NCI-H2227 treated with DMSO at 0.1 percent for 48 hours (cell line): ENCODE results near the gene GALNTL6.

ENCODE experiments used
- DNase-seq: peaks from one replicate; lab custom pipeline; 2025; lab: John Stamatoyannopoulos, UW

Gene GALNTL6

DNA sequence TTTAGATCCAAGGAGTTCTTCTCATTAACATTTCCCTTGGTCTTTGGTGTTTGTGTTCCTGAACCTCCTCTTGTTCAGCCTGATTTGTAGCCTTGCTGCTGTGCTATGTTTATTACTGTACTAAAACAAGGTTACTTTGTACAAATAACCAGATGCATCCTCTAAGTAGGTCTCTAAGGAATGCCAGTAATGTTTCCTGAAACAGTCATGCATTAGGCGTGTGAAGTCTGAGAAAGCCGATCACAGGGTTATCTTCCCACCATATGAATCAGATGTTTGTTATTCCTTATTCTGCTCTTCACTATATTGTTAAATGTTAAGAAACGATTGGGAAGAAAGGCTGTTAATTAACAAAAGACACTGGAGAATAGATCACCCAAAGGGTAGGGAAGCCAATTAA is 66.9 kb downstream of the GALNTL6 start:
- no peak for DNase-seq

DNA sequence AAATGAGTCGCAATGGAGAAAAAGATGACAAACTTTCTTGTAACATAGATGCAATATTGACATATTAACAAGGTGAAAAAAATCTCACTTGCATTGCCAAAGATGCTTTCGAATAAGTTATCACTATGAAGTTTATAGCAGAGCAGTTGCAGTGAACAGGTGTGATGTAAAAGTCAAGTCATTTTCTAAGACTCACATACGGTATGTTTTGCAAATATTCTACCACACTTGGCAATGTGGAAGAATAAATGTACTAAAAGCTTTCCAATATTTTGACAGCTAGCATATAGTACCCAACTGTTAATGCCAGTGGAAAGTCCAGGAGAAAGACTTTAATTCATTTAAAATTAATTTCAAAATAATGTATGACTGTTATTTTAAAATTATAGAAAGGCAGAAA is 76.5 kb downstream of the GALNTL6 start:
- no peak for DNase-seq

DNA sequence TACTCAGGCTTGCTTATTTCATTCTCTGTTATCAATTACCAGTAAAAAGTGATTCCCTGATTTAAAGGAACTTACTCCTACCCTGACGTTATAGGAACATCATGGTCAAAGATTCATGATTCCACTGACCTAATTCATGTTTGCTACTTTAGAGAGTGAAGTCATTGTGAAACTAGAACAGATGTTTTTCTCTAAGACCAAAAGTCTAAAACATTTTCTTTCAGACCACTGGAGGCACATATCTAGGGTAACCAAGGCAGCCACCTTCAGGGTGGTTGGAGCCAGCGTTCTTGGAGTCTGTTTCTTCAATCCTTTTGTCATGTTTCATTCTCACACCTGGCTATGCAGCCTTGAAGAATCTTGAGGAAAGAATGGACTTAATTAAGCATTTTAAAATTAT is 77.8 kb downstream of the GALNTL6 start:
- DNase-seq = no peak

DNA sequence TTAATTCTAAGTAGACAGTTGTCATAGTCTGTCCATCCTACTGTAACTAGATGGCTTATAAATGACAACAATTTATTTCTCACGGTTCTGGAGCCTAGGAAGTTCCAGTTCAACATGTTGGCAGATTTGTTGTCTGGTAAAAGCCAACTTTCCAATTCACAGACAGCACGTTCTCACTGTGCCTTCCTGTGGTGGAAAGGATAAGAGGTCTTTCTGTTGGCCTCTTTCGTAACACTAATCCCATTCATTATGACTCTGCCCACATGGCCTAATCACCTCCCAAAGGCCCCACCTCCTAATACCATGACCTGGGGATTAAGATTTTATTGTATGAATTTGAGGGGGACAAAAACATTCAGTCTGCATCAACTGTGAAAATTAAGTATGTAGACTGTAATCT is 83.2 kb downstream of the GALNTL6 start:
- DNase-seq = no peak

DNA sequence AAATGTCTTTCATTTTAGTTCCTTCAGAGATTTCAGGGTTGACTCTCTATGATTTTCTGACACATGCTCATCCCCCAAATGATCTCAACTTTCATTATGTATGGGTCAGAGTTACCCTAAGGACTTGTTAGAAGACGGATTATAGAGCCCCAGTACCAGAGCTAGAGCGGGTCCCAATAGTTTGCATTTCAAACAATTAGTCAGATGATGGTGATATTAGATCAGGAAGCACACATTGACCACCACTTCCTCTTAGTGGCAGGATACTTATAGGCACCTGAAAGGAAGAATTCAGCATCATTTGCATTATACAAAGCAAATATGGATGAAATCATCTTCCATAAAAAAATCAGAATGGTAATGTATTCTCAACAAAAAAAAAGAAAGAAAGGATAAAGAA is 106.1 kb downstream of the GALNTL6 start:
- no peak for DNase-seq

DNA sequence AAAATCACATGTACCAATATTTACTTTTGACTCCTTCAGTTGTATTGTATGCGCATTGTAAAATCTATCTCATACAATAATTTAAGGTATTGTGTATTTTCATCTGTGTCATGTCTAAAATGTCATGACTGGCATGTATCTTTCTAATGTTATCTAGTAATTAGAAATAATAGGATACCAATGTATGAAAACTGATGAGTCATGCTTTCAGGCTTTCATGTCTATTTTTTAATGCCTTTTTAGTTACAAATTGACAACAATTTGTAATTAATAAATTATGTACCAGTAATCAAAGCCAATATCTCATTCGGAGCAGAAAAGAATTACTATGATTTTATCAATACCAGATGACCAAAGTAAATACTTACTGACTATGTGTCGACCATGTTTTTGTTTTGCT is 107.7 kb downstream of the GALNTL6 start:
- no peak for DNase-seq

DNA sequence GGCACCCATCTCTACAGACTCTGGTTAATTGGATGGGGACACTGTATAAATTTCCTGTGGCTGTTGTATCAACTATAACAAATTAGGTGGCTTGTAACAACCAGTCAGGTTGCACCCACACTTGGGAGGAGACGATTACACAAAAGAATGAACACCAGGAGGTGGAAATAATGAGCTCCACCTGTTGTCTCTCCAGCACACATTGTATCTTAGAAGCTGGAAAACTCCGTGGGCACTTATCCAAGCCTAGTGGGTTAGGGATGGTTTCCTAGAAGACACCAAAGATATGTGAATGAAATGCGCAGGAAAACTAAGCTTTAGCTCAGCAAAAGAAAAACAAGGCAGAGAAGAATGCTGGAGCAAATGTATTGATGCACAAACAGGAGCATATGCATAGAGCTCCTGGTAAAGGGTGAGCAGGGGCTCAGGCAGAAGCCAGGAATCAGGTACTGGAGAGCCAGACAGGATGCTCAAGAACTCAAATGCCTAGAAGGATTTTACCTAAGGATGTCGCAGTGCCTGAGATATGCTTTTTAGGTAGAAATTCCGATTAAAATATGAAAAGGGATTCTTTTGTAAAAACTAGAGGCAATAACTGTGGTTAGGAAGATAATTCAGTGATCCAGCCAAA is 111.7 kb downstream of the GALNTL6 start:
- DNase-seq = no peak

DNA sequence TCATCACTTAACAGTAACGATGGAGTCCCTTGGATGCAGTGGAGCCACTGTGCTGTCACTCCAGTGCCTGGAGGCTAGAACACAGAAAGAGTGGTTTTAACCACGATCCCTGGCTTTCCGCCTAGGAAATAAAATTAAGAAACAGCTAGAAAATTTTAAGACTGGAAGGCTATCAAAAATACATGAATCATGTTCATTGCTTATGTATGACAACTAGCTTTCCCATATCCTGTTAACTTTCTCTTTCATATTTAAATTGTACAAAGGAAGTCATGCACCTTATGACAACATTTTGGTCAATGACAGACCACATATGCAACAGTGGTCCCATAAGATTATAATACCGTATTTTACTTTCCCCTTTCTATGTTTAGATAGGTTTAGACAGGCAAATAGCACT is 115.1 kb downstream of the GALNTL6 start:
- DNase-seq = no peak

DNA sequence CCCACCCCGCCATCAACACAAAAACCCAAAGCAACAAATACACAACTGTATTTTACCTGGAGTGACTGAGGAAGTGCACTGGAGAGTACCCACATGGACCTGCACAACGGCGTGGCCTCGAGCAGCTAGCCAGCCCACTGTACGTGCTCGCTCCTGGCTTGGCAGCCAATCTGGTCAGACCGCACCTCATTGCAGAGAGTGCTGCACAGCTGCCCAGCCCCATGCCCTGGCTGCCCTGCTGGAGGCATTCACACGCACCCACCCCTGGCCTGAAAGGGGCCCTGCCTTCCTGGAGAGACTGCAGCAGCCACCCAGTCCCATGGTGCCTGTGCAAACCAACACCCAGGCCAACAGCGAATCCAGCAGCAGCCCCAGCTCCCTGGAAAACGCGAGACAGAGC is 116.3 kb downstream of the GALNTL6 start:
- DNase-seq = no peak

DNA sequence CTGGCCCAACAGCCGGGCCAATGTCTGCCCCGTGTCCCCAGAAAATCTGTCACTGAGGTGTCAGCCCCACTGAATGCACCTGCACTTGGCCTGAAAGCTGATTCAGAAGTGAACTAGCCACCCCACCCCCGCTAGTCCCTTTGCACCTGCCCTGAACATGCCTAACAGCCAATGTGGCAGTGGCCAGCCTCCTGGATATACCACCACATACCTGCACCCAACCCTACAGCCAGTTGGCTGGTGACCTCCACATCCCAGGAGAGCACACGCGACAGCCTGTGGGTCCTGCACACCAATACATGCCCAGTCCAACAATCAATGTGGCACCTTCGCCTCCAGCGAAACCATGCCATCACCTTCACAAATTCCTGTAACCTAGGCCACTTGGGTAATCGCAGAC is 116.7 kb downstream of the GALNTL6 start:
- no peak for DNase-seq

DNA sequence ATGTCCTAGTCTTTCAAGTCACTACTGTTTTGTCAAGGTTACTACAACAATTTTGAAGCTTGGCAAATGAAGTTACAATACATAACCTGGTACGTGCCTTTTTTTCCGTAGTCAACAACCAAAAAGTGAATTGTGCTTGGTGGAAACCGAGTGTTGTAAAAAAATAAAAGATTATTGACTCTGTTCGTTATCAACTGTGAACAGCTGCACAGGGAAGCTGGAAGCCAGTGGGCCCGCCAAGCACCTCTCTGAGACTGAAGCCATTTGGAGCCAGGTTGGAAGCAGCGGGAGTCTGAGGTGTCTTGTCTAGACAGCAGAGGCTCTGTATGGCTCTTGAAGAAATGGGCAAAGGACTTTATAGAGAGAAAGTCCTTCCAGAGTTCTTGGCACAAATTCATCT is 119.0 kb downstream of the GALNTL6 start:
- DNase-seq = no peak

DNA sequence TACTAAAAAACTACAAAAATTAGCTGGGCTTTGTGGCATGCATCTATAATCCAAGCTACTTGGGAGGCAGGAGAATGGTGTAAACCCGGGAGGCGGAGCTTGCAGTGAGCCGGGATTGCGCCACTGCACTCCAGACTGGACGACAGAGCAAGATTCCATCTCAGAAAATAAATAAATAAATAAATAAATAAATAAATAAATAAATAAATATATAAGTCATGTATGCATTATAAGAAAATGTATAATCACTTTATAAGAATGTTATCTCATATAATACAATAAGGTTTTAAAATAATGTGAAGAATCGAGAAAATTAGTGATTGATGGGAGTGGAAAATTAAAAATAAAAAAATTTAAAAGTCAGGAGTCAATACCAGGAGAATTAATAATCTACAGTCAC is 127.5 kb downstream of the GALNTL6 start:
- DNase-seq = no peak

DNA sequence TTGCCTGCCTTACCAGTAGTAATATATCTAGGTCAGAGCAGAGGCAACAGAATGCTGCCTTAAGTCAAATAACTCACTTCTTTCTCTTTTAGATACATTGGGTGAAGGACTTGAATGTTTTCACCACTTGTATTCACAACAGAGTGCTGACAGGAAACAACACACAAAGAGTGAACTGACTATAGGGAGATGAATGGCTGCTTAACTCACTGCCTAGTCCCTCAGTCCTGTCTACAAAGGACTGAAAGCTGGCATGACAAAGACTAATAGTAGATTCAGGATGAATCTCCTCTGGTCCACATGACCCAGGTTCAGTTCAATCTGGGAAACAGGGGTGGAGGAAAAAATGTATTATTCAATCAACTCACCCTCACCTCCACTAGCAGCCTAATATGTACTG is 134.2 kb downstream of the GALNTL6 start:
- no peak for DNase-seq

DNA sequence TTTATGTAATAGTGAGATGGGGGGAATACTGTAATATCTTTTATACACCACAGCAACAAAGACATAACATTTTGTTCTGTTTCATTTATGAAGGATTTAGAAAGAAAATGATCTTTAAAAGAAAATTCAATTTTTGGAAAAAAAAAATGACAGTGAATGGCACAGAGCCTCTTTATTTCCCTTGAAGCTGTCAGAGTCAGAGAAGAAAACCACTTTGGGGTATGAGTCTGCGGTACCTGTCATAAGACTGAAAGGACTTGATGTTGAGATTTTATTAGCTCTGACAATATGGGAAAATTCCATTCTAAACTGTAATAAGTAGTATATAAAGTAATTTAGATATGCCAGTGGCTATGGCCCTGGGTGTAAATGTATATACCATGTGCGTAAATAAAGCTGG is 134.8 kb downstream of the GALNTL6 start:
- no peak for DNase-seq

DNA sequence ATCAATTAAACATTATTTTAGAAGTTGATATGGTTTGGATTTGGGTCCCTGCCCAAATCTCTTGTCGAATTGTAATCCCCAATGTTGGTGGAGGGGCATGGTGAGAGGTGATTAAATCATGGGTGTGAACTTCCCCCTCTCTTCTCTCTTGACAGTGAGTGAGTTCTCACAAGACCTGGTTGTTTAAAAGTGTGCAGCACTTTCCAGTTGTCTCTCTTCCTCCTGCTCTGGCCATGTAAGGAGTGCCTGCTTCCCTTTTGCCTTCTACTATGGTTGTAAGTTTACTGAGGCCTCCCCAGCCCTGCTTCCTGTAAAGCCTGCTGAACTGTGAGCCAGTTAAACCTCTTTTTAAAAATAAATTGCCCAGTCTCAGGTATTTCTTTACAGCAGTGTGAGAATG is 141.4 kb downstream of the GALNTL6 start:
- no peak for DNase-seq

DNA sequence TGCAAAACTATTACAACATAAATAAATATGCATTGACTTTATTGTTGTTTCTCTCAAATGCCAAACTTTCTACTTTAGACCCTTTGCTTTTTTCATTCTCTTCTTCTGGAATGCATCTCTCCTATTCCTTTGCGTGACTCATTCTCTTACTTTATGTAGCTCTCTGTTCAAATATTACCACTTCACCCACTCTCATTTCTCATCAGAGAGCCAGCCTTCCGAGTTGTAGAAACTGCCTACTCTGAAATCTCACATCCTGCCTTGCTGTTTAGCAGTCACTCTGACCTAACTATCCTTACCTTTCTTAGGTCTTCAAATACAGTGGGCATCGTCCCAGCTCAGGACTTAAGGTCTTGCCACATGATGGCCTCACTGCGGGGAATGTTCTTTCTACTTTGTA is 143.5 kb downstream of the GALNTL6 start:
- no peak for DNase-seq

DNA sequence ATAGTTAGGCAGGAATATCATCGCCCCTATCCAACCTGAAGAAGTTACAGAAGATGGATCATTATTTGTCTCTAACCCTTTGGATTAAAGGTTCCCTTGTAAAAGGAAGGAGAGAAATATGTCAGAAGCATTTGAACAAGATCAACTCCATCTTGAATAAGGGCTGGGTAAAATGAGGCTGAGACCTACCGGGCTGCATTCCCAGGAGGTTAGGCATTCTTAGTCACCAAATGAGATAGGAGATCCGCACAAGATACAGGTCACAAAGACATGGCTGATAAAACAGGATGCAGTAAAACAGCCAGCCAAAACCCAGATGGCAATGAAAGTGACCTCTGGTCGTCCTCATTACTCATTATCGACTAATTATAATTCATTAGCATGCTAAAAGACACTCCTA is 148.9 kb downstream of the GALNTL6 start:
- no peak for DNase-seq

DNA sequence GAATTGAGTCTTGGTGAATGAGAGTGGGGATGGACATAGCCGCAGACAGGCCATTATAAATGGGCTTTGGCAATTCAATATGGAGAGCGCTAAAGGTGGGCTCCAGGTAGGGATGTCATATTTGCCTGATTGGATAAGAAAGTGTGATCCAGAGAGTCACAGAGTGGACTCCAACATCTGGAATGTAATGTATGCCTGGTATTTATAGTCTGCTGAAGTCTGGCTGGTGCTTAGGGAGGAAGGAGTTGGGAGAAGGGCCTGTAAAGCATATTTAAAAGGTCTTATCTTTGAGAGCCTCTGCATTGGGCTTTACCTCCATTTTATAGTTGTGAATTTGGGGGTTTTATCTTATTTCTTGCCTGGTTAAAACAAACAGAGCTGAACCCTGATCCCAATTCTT is 153.2 kb downstream of the GALNTL6 start:
- DNase-seq = no peak

DNA sequence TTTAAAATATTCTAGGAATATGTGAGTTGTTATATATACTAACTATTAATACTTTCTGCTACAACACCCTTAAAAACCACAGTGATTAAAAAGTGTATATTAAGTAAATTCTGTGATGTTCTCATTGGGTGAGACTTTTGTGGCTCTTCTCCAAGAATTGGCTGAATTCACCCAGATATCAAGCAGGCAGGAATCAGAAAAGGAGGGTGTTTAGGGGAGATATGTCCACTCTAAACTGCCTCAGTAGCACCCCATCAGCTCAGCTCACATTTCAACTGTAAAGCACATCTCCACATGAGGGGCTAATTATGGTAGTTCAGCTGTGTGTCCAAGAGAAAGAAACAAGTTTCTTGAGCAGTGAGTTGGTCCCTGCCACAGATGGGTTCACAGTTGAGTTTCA is 165.0 kb downstream of the GALNTL6 start:
- DNase-seq = no peak

DNA sequence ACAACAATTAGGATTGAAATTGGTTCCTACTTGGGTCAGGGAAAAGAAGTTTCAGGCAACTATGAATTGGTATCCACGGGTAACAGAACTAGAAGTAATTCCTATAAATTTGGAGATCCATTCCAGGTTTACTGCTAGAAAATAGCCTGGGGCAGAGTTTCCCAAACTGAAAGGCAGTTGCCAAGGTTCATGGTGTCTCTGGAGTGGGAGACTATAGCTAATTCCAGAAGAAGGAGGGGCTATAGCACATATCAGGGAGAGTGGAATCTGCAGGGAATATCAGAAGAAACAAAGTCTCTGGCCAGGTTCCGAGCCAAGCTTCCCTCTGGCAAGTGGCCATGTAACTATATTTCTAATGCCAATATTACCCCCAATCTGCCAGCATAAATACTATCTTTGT is 166.3 kb downstream of the GALNTL6 start:
- DNase-seq = no peak

DNA sequence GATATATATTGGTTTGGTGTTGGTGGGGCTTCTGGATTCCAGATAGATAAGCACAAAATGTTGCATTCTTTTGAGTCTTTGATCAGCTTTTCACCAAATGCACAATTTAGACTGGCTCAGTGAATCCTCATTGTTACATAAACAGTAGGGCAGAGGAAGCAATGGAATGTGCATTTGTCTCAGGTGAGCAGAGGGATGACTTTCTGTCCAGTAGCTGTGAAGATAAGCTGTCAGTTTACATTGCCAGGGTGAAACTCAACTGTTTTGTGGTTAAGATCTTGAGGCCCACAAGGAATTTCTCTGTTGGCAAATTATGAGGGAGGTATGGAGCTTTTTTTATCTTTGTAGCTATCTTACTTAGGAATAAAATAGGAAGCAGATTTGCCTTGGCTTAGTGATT is 168.0 kb downstream of the GALNTL6 start:
- no peak for DNase-seq

DNA sequence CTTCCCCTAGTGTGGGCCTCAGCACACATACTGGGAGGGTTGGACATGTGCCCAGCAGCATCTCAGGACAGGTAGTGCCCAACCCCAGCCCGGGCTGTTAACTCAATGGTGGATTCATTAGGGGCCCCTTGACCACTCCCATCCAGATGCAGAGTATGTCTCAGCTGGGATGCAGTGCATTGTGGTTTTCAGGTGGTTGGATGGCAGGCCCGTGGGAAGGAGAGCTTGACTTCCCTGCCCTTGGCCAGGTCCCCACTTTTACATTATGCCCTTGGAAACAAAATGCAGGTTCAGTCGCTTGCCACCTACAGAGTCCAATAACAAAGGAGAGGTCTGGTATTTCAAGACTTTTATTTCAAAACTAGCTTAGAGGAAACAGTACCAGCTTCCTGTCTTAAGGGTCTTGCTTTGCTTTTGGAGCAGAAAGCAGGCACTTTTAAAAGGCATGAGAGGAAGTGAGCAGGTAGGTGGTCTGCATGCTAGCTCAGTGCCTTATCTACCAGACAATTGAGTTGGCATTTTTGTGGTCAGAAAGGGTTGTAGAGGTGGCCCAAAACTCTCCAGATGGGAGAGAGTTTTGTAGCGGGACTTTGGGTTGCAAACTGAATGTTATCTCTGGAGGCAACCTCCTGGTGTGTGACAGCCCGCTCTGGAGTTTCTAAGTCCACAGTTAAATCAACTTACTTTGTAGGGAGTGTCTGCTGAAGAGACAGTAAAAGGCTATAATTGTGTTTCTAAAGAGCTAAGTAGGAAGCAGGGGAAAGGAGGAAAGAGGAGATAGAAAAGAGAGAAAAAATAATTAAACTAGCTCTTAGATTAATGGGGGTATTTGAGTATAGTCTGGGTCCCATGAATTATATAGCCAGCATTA is 171.0 kb downstream of the GALNTL6 start:
- no peak for DNase-seq

DNA sequence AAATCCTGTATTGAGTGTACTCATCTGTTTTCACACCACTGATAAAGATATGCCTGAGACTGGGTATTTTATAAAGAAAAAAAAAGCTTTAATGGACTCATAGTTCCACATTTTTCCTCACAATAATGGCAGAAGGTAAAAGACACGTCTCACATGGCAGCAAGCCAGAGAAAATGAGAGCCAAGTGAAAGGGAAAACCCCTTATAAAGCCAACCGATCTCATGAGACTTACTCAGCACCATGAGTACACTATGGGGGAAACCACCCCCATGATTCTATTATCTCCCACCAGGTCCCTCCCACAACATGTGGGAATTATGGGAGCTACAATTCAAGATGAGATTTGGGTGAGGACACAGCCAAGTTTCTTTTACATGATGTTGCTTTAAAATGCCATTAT is 171.9 kb downstream of the GALNTL6 start:
- DNase-seq = no peak

DNA sequence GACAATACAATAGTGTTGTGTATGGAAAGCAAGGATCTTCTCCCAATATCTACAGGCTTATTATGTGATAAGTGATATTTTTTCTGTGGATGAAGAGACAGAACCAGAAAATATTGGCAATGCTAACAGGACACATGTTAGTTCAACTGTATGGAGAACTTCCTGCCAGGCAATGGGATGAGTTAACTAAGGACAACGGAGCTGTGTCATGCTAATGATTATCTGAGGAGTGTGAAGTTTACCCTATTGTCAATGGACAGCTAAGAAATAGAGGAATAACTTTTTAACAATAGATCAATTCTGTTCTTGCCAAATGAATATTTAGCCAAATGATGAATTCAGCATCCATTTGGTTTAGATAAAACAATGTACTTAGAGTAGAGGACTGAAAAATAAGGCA is 180.0 kb downstream of the GALNTL6 start:
- no peak for DNase-seq
